ENCODE measurements around the gene SERTAD2. TPM values are rescaled to one million over a fixed set of nuclear protein-coding genes. Genes with fewer than 3 reads are reported as not detected.

SERTAD2 gene
- total RNA-seq, 4 donors from 2014 or later: 1.8 to 29.5 (median 8.9) TPM

DNA sequence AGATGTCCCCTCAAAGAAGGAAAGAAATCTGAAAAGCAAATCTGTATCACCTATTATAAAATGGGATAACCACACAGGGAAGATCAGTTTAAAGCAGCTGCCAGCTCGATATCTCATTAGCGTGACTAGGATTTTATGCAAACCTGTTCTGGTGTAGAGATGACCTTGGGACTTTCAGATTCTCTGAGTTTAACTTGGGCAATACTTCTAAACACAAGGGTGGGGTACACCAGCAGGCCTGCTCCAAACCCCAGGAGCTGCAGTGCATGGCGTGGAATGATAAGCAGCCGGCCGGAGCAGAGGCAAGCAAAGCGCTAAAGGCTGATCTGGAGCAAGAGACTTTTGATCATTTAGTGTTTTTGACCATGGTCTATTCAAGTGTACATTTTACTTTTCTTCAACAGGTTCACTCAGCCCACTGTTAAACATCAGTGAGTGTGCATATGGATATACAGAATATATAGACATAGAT is 4.7 kb downstream of the SERTAD2 start:
- TF ChIP-seq POLR2A (IDR thresholded peaks at IDR 0.05): no peak
- TF ChIP-seq, protein P1, sequence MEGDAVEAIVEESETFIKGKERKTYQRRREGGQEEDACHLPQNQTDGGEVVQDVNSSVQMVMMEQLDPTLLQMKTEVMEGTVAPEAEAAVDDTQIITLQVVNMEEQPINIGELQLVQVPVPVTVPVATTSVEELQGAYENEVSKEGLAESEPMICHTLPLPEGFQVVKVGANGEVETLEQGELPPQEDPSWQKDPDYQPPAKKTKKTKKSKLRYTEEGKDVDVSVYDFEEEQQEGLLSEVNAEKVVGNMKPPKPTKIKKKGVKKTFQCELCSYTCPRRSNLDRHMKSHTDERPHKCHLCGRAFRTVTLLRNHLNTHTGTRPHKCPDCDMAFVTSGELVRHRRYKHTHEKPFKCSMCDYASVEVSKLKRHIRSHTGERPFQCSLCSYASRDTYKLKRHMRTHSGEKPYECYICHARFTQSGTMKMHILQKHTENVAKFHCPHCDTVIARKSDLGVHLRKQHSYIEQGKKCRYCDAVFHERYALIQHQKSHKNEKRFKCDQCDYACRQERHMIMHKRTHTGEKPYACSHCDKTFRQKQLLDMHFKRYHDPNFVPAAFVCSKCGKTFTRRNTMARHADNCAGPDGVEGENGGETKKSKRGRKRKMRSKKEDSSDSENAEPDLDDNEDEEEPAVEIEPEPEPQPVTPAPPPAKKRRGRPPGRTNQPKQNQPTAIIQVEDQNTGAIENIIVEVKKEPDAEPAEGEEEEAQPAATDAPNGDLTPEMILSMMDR (IDR thresholded peaks at IDR 0.05): no peak
- peaks cover 0 to 7% of the 10 kb centered on the region in 2 donors for H3K4me1 ChIP-seq
- no peaks in the 10 kb centered on the region for H3K27me3 ChIP-seq
- H3K27ac ChIP-seq: no peak overlapping the region
- H3K4me3 ChIP-seq: no peak overlapping the region
- H3K36me3 ChIP-seq: no peaks in the 10 kb centered on the region
- H3K9me3 ChIP-seq: no peaks in the 10 kb centered on the region
- intact Hi-C loops (cut with DNase I; ENCODE audit: low total_unique reads): loop anchor here (2.0 kb wide), 1 partner anchor 218 kb away; no protein-coding TSS in a partner anchor
- no peak for DNase-seq

DNA sequence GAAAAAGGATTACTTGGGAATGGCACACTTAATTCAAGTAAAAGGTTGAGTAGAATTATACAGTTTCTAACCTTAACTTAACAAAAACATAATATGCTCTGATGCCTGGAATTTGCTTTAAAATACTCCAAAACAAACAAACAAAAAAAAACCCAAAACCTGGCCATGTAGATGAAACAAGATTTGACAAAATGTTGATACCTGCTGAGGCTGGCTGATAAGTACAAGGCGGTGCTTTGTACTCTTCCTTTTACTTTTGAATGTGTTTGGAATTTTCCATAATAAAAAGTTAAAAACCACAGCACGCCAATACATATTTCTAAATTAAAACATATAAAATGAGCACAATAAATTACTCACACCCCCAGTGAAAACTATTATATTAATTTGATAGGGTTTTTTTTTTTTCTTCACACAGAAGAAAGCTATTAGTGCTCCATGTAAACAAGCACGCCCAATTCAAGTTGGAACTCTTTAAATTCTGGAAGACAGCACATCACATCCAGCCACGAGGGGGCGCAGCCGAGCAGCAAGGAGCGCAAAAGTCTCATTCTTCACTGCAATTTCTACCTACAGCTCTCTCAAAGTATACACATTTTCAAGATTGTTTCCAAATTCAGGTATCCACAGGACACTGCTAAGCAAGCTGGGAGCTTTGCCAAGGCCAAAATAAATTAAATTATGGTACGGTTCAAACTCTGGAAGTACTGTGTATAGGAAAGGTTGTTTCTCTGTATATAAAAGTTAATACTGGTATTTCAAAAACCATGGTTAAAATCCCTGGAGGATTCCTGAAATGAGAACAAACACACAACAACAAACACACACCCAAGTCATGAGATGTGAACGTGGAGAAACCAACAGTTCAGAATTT is 7.5 kb downstream of the SERTAD2 start:
- H3K27me3 ChIP-seq: no peaks in the 10 kb centered on the region
- intact Hi-C loops (cut with DNase I; ENCODE audit: low total_unique reads): no loop called here
- TF ChIP-seq, protein P1 (IDR thresholded peaks at IDR 0.05): peak; percentile 83 to 95 (median 88)
- TF ChIP-seq POLR2A (IDR thresholded peaks at IDR 0.05): no peak
- H3K36me3 ChIP-seq: no peaks in the 10 kb centered on the region
- H3K9me3 ChIP-seq: no peaks in the 10 kb centered on the region
- H3K4me1 ChIP-seq: peaks cover 0 to 7% of the 10 kb centered on the region in 2 donors
- peak; percentile 85 to 86 for DNase-seq
- no peak overlapping the region for H3K4me3 ChIP-seq
- H3K27ac ChIP-seq: peak overlapping the region; percentile 86 to 94

DNA sequence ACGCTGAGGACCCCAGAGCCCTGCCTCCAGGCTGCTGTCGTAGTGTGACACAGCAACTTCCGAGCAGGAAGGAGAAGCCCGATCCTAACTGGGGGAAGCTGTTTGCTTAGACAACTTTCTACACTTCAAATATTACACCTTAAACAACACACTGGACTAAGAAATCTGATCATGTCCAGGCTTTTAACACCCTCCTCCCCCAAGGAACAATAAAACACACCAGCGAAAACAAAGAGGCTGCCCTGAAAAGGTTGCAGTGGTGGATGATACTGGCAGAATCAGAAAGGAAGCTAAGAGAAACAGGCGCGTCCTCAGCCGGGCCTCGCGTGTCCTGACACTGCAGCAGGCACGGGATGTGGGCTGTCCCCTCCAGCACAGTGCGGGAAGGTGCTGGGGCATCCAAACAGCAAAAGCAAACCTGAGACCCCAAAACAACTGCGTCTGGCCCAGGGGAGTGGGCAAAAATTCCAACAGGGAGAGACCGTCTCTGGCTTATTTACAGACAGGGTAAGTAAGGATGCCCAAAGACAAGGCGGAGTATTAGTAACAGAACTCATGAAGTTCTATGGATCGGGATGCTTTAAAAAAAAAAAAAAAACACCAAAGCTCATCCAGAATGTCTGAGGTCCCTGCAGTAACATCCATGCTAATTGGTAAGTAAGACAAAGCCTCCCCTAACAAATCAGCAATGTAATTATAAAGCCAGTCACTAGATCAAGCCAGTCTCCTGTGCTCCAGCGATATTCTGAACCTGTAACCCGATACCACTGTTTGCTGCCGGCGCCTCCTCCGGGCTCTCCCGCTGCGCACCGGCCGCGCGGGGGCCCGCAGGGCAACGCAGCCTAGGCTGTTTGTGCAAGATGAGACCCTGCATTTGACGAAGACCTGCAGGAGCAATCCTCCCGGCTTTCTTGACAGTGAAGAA is 9.0 kb downstream of the SERTAD2 start:
- intact Hi-C loops (cut with DNase I; ENCODE audit: low total_unique reads): no loop called here
- Histone ChIP-seq H3K4me3 (peak overlapping the region; percentile 39), H3K27ac (peak overlapping the region; percentile 86 to 94), H3K27me3 (no peaks in the 10 kb centered on the region), H3K36me3 (no peaks in the 10 kb centered on the region), H3K4me1 (peaks cover 0 to 13% of the 10 kb centered on the region in 2 donors), H3K9me3 (no peaks in the 10 kb centered on the region)
- TF ChIP-seq POLR2A (IDR thresholded peaks at IDR 0.05): peak; percentile 78 to 86
- TF ChIP-seq, protein P1 (IDR thresholded peaks at IDR 0.05): peak in 3 of 4 experiments; percentile 8 to 32 (median 12)
- peak; percentile 74 to 84 for DNase-seq

DNA sequence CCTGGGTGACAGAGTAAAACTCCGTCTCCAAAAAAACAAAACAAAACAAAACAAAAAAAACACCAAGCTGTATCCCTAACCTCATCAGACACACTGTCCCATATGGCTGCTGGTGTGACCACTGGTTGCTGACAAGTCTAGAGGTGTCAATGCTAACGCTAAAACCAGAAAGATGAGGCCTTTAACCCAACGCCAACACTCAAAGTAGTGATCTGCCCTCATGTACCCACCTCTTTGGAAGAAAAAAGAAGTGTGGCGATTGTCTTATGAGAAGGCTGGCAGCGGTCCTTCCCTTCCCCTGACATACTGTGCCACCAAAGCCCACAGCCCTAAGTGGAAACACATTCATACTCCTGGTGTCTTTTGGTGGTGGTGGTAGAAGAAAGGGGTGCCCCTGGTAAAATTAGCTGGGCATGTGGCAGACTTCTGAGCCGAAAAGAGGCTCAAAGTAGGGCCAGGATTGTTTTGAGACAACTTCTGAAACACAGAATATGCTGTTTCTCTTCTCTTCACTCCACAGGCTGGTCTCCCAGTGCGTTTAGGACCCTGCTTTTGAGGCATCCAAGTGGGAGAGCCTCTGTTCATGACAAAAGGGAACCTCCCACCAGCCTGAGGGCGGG is 9.8 kb downstream of the SERTAD2 start:
- Histone ChIP-seq H3K36me3 (no peaks in the 10 kb centered on the region), H3K4me1 (peaks cover 0 to 13% of the 10 kb centered on the region in 2 donors)
- intact Hi-C loops (cut with DNase I; ENCODE audit: low total_unique reads): no loop called here

More for the DNA sequence above, 9.8 kb downstream of the SERTAD2 start:
- TF ChIP-seq POLR2A (IDR thresholded peaks at IDR 0.05): no peak
- TF ChIP-seq, protein P1 (IDR thresholded peaks at IDR 0.05): no peak
- peak overlapping the region; percentile 39 for H3K4me3 ChIP-seq
- no peak for DNase-seq
- H3K27me3 ChIP-seq: no peaks in the 10 kb centered on the region
- peak overlapping the region; percentile 86 to 94 for H3K27ac ChIP-seq
- H3K9me3 ChIP-seq: no peaks in the 10 kb centered on the region
